Transverse colon (tissue), 4 donors: ENCODE data around the gene REC114. TPM values are rescaled to one million over a fixed set of nuclear protein-coding genes. Genes with fewer than 3 reads are reported as not detected.

Experiments
- DNase-seq: peaks from one replicate; pipeline ENCODE4 v3.0.0-alpha.2; 2019
- H3K27ac ChIP-seq, 4 donors: fragments of 200-600 bp; sonication (generic); 2 replicates each; pipeline ENCODE4 v1.5.1; 2016 to 2018; ENCODE audit warnings: inconsistent platforms in 4 of 4
- H3K27me3 ChIP-seq: fragments of 200-600 bp; sonication (generic); 2 replicates; pipeline ENCODE4 v1.5.1; 2017; ENCODE audit warnings: inconsistent platforms
- H3K36me3 ChIP-seq, 4 donors: fragments of 200-600 bp; sonication (generic); 2 replicates each; pipeline ENCODE4 v1.5.1; 2017 to 2019; ENCODE audit warnings: inconsistent platforms in 4 of 4
- H3K4me1 ChIP-seq, 4 donors: fragments of 200-600 bp; sonication (generic); 2 replicates each; pipeline ENCODE4 v1.5.1; 2017 to 2020; ENCODE audit warnings: inconsistent platforms in 4 of 4
- H3K4me3 ChIP-seq, 4 donors: fragments of 200-600 bp; sonication (generic); 1 replicate in 1 of 4; 2 replicates in 3 of 4; pipeline versions ENCODE4 v1.5.1 to v1.6.1; 2017 to 2019; ENCODE audit warnings: inconsistent platforms in 4 of 4
- H3K9me3 ChIP-seq, 2 donors: fragments of 200-600 bp; sonication (generic); 2 replicates each; pipeline ENCODE4 v1.5.1; 2017 to 2019; ENCODE audit warnings: inconsistent platforms in 2 of 2
- CTCF ChIP-seq, 5 experiments: fragments of 200-600 bp in 3 of 5; fragments of 450-650 bp in 2 of 5; sonication (generic) in 3 of 5; IDR thresholded peaks; 1 replicate in 2 of 5; 2 replicates in 3 of 5; pipeline ENCODE4 v1.5.1; 2016 to 2017; ENCODE audit warnings: antibody characterized with exemption in 5 of 5, inconsistent platforms in 3 of 5, mild to moderate bottlenecking in 2 of 5, moderate library complexity in 1 of 5
- EP300 ChIP-seq: sonication (generic); formaldehyde crosslinking; IDR thresholded peaks from one replicate; pipeline ENCODE4 v1.6.1; 2017; ENCODE audit warnings: antibody characterized with exemption, low read depth
- POLR2A ChIP-seq: fragments of 450-650 bp; IDR thresholded peaks from one replicate; pipeline ENCODE4 v1.6.1; 2016; ENCODE audit warnings: antibody characterized with exemption, mild to moderate bottlenecking, moderate library complexity
- POLR2AphosphoS5 ChIP-seq, 3 donors: sonication (generic); formaldehyde crosslinking; IDR thresholded peaks; one replicate each; pipeline ENCODE4 v1.6.1; 2016; ENCODE audit warnings: antibody characterized with exemption in 3 of 3
- WGBS, 2 donors: methylation state at CpG; one replicate each; pipeline ENCODE4 v1.1.5; 2018; ENCODE audit warnings: low coverage in 1 of 2; 5-methylcytosine and 5-hydroxymethylcytosine counted together
- in situ Hi-C, 4 donors: fragments of 200-750 bp; cut with MboI; loops; one replicate each; pipeline versions ENCODE4 v1.15.0 to v1.15.1; 2017; ENCODE audit warnings: low sequenced_read_pairs in 3 of 4, low pct_ligation_motif_present in 1 of 4, low pct_unique_long_range_greater_than_20kb in 1 of 4
- intact Hi-C: fragments of 100-400 bp; cut with DNase I; formaldehyde crosslinking; loops from one replicate; pipeline ENCODE4 v1.15.1; 2023; ENCODE audit warnings: low total_unique reads
- total RNA-seq, 4 donors: library from RNA; depleted of rRNA; stranded (reverse); fragments of >200 nt; gene quantifications; one replicate each; pipeline ENCODE4 v1.1.0, GENCODE V29; 2016

REC114 gene
- total RNA-seq, 4 donors from 2014 or later = not detected

- Histone ChIP-seq H3K9me3 (no peaks in the 10 kb centered on the region), H3K4me1 (peaks cover 0 to 21% (median 5%) of the 10 kb centered on the region in 4 donors), H3K36me3 (peaks cover 0 to 39% (median 7%) of the 10 kb centered on the region in 4 donors), H3K4me3 (no peak overlapping the region), H3K27ac (no peak overlapping the region), H3K27me3 (no peaks in the 10 kb centered on the region)
- DNase-seq = no peak
- WGBS, 2 donors = 83 to 85% methylated on average over 4 to 5 of the region's 5 CpGs
- in situ Hi-C loops = no loop called here
- TF ChIP-seq POLR2A (no peak), CTCF (IDR thresholded peaks at IDR 0.05) (no peak), POLR2AphosphoS5 (IDR thresholded peaks at IDR 0.05) (no peak), EP300 (no peak)
- intact Hi-C loops = no loop called here
These were observed 147.3 kb downstream of the REC114 start for GRCh38 chr15:73590263-73590662.

GRCh38 chr15:73593304-73594074 lies 150.5 kb downstream of the REC114 start:
- no peak for DNase-seq
- Histone ChIP-seq H3K4me3 (no peak overlapping the region), H3K36me3 (peaks cover 0 to 21% (median 0%) of the 10 kb centered on the region in 4 donors), H3K27me3 (no peaks in the 10 kb centered on the region), H3K27ac (peak overlapping the region in 1 of 4 donors; percentile 3), H3K9me3 (no peaks in the 10 kb centered on the region), H3K4me1 (peaks cover 10 to 53% (median 23%) of the 10 kb centered on the region in 4 donors)
- WGBS, 2 donors = 69 to 100% methylated on average over 1 to 9 of the region's 9 CpGs
- in situ Hi-C loops (no loop called here), intact Hi-C loops (no loop called here)
- no peak for TF ChIP-seq EP300
- TF ChIP-seq CTCF (IDR thresholded peaks at IDR 0.05) = no peak
- no peak for TF ChIP-seq POLR2AphosphoS5 (IDR thresholded peaks at IDR 0.05)
- TF ChIP-seq POLR2A = no peak

- peaks cover 13 to 60% (median 29%) of the 10 kb centered on the region in 4 donors for H3K4me1 ChIP-seq
- in situ Hi-C loops = no loop called here
- TF ChIP-seq CTCF (IDR thresholded peaks at IDR 0.05) (no peak), POLR2AphosphoS5 (IDR thresholded peaks at IDR 0.05) (no peak), EP300 (no peak), POLR2A (no peak)
These were observed 151.1 kb downstream of the REC114 start for GRCh38 chr15:73594109-73594508.

GRCh38 chr15:73596174-73596573 lies 153.2 kb downstream of the REC114 start:
- H3K4me1 ChIP-seq = peaks cover 19 to 80% (median 48%) of the 10 kb centered on the region in 4 donors

More at GRCh38 chr15:73594109-73594508, 151.1 kb downstream of the REC114 start:
- H3K27me3 ChIP-seq = no peaks in the 10 kb centered on the region
- peaks cover 0 to 17% (median 0%) of the 10 kb centered on the region in 4 donors for H3K36me3 ChIP-seq
- DNase-seq = no peak
- WGBS, 2 donors = 68 to 74% methylated on average over 2 of the region's 2 CpGs
- H3K27ac ChIP-seq = no peak overlapping the region
- no peaks in the 10 kb centered on the region for H3K9me3 ChIP-seq
- intact Hi-C loops = no loop called here
- H3K4me3 ChIP-seq = no peak overlapping the region

More at GRCh38 chr15:73596174-73596573, 153.2 kb downstream of the REC114 start:
- H3K36me3 ChIP-seq = no peaks in the 10 kb centered on the region
- no peaks in the 10 kb centered on the region for H3K9me3 ChIP-seq
- DNase-seq = no peak
- in situ Hi-C loops = no loop called here
- H3K27ac ChIP-seq = peak overlapping the region in 1 of 4 donors; percentile 3
- H3K27me3 ChIP-seq = no peaks in the 10 kb centered on the region
- no peak for TF ChIP-seq EP300
- TF ChIP-seq POLR2AphosphoS5 (IDR thresholded peaks at IDR 0.05) = no peak
- TF ChIP-seq CTCF (IDR thresholded peaks at IDR 0.05) = no peak
- no peak for TF ChIP-seq POLR2A
- H3K4me3 ChIP-seq = no peak overlapping the region
- intact Hi-C loops = no loop called here
- WGBS, 2 donors = 0 to 33% methylated on average over 1 of the region's 1 CpG
